GM23338 (cell line): ENCODE results near the gene MRM2.

ENCODE experiments used
- CREB1 ChIP-seq: fragments of 250-450 bp; sonication (Bioruptor Pico); IDR thresholded peaks from 2 replicates; pipeline ENCODE4 v1.5.0; 2020; ENCODE audit warnings: low read depth, mild to moderate bottlenecking, moderate library complexity
- CTCF ChIP-seq, 2 experiments: fragments of 200-600 bp in 1 of 2; sonication (generic) in 1 of 2; conservative IDR thresholded peaks; 2 replicates each; pipeline versions ENCODE4 v1.5.1 to v1.6.1; 2016 to 2017; ENCODE audit warnings: antibody characterized with exemption in 2 of 2, low read depth in 2 of 2, mild to moderate bottlenecking in 2 of 2, moderate library complexity in 1 of 2
- EZH2 ChIP-seq: fragments of 200-600 bp; sonication (generic); IDR thresholded peaks from one replicate; pipeline ENCODE4 v1.8.0; 2017; ENCODE audit warnings: antibody characterized with exemption, mild to moderate bottlenecking, low read depth; ENCODE audit not compliant: unreplicated experiment
- JUNB ChIP-seq: IDR thresholded peaks from one replicate; pipeline ENCODE4 v1.6.1; 2016; ENCODE audit warnings: antibody characterized with exemption; ENCODE audit not compliant: unreplicated experiment
- POLR2AphosphoS5 ChIP-seq: IDR thresholded peaks from 2 replicates; pipeline ENCODE4 v1.6.1; 2016; ENCODE audit warnings: antibody characterized with exemption, low read depth
- REST ChIP-seq: IDR thresholded peaks from one replicate; pipeline ENCODE4 v1.6.1; 2018; ENCODE audit warnings: antibody characterized with exemption; ENCODE audit not compliant: unreplicated experiment

- TF ChIP-seq CTCF (conservative IDR thresholded peaks at IDR 0.05; ENCODE audit: low read depth in 2 of 2): no peak
- no peak for TF ChIP-seq JUNB
- no peak for TF ChIP-seq POLR2AphosphoS5
- TF ChIP-seq CREB1 (CRISPR knock-in tag): no peak
- no peak for TF ChIP-seq EZH2
- no peak for TF ChIP-seq REST
Observed at GRCh38 chr7:2239242-2239641, 2.8 kb downstream of the MRM2 start.
